Erythroblast (primary cell): Measurements from ENCODE around the gene TMEM269.

Experiments used
- GATA1 ChIP-seq: IDR thresholded peaks from 2 replicates; pipeline ENCODE4 v1.6.1; 2011; ENCODE audit warnings: low read depth, mild to moderate bottlenecking, control low read depth, low read length, moderate library complexity
- POLR2A ChIP-seq: IDR thresholded peaks from 2 replicates; pipeline ENCODE4 v1.6.1; 2011; ENCODE audit warnings: mild to moderate bottlenecking, low read length

DNA sequence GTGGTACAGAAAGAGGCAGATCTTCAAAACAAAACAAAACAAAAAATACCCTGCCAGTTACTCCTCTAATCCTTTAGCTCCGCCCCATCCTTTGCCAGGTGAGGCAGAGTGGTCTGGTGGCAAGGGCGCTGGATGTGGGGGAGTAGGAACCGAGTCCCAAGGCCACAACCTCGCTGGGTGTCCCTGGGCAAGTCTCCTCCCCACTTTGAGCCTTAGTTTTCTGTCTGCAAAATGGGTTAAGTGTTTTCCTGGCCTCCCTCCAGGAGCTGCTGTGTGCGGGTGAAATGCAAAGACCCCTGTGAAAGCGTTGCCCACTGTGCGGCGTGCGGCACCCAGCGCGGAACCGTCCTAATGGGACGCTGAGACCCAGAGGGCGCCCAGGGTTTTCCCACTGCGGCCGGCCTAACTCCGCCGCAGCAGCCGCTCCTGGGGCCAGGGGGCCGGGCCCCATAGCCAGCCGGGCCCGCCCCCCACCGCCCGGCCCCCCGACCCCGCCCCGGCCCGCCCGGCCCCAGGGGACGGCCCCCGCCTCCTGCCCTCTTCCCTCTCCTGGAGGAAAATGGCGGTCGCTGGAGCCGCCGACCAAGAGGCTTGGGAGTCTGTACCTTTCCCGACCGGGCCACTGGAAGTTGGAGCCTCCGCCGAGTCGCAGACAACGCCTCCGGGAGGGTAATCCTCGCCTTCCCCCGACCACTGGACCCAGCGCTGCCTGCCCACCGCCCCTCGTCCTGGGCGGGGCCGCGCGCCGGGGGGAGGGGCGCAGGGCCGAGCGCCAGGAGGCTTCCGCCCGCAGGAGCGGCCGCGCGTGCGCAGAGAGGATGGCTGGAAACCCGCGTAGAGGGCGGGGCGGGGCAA lies 32.0 kb downstream of the TMEM269 start, which contains the start of the genes ERMAP and SVBP:
- TF ChIP-seq POLR2A: peak; percentile 56
- no peak for TF ChIP-seq GATA1
